GM18517 (cell line): ENCODE data around the gene FASTK.

ENCODE experiments used
- ATAC-seq: cut with Tn5 transposase; IDR thresholded peaks from one replicate; pipeline ENCODE4 v1.9.1; 2021; ENCODE audit warnings: mild to moderate bottlenecking, moderate library complexity; ENCODE audit not compliant: unreplicated experiment

FASTK gene, protein sequence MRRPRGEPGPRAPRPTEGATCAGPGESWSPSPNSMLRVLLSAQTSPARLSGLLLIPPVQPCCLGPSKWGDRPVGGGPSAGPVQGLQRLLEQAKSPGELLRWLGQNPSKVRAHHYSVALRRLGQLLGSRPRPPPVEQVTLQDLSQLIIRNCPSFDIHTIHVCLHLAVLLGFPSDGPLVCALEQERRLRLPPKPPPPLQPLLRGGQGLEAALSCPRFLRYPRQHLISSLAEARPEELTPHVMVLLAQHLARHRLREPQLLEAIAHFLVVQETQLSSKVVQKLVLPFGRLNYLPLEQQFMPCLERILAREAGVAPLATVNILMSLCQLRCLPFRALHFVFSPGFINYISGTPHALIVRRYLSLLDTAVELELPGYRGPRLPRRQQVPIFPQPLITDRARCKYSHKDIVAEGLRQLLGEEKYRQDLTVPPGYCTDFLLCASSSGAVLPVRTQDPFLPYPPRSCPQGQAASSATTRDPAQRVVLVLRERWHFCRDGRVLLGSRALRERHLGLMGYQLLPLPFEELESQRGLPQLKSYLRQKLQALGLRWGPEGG

DNA sequence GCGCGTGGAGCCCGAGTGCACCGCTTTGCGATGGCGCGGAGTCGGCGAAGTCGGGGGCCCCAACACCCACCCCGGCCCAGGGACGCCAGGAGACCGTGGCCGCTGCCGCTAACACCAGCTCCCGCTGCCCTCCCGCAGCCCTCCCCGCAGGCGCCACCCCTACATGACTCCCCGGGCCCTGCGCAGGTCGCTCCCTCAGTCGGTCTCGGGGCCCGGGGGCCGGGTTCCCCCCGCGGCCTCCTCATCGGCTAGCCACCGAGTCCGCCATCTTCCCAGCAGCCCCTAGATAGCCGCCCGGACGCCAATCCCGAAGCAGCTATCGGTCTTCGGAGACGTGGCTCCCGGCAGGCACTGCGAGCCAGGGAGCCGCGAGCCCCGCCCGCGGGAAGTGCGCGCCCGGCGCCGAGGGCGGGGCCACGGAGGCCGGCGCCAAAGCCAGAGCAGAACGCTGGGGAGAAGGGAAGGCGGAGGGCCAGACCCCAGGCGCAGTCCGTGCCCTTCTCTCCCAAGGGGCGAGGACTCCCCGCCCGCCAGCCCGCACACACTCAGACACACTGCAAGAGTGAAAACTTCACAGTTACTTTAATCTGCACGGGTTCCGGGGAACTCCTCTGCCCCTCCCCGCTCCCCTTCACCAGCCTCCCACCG, at the start of gene FASTK:
FASTK (minus strand) TSS at position 288 of the 648 bp plus-strand sequence; CDS start at position 245, 43 bp downstream.
- peak; percentile 74 for ATAC-seq

DNA sequence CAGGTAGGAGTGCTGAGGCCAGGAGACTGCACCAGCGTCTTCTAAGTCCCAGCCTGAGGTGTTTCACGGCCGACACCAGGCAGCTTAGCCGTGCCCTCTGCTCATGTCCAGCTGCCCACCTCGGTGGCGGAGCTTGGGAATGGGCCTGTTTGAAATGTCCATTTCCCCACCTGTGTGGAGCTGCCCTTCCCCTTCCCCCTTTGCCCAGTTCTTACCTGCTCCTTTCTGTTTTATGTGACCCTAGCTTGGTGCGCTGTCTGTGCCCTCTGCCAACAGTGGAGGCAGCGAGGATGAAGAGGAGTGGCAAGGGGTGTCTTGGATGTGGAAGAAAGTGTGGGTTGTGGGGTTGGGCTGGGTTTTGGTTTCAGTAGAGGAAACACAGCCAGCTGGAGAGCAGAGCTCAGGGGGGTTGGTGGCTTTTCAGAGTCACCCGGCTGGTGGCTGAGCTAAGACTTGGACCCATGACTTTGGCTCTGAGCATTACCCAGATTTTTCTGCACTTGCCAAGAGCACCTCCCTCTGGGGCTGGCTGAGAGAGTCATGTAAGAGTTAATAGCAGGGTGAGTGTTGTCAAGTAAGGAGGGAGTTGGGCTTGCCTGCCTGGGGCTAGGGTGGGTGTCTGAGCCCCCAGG, 49.5 kb upstream of the FASTK start:
- ATAC-seq = no peak

DNA sequence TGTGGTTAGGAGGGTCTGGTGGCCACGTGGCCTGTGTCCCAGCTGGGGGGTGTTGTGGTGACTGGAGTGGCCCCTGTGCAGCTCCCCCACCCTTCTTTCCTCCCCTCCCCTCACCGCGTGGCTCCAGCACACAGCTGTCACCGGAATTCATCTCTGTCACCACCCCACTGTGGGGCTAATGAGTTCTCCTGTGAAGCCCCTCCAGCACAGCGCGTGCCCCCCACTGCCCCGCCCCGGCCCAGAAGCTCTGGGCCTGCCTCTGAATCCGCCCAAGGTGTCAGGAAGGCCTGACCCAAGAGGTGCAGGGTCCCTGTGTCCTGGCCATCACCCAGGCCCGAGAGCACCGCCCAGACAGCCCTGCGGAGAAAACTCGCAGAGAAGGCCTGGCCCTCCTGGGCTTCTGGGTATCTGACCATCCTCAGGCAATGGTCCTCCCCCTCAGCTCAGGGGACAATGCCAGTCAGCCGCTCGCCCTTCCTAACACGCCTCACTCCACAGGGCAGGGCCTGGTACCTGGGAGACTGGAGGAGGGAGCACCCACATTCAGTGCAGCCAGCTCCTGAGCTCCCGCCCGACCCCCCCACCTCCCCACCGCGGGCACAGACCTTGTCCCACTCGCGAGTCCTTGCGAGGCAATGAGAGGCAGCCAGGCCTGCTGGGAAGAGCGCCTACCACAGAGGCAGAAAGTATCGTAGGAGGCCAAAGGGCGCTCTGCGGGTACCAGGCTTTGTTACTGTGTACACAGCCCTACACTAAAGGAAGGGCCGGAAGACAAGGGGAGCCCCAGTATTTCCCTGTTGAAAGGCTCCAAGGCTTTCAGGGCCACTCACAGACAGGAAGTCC, 48.7 kb upstream of the FASTK start:
- ATAC-seq = no peak

DNA sequence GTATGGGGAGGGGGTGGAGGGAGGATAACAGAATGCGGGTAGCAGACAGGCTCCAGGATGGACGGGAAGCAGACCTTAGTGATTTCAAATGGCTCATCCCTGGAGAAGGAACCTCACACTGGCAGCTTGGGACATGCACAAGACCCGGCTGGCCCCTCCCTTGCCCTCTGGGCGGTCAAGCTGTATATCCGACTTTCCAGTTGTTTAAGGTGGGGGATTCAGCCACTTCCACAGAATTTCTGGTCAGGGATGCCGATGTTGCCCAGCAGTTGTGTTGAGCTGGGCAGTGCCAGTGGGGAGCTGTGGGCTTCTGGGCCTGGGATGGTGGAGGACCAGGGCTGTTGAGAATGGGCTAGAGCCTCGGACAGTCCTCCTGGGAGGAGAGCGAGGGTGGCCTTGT, 48.1 kb upstream of the FASTK start:
- no peak for ATAC-seq

DNA sequence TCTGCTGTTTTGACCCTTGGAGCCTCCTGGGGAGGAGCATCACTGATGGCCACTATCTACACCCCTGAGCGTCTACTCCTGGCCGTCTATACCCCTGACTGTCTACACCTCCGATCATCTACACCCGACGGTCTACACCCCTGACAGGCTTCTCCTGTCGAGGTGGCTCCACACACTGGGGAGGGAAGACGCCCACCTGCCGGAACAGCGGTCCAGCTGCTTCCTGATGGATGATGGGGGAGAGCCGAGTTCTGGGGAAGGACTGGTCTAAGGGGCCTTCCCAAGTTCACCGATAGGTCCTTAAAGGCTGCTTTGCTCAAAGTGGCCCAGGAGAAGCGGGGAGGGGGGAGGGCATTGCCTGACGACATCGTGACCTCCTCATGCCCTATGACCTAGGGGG, 47.5 kb upstream of the FASTK start:
- ATAC-seq = no peak

DNA sequence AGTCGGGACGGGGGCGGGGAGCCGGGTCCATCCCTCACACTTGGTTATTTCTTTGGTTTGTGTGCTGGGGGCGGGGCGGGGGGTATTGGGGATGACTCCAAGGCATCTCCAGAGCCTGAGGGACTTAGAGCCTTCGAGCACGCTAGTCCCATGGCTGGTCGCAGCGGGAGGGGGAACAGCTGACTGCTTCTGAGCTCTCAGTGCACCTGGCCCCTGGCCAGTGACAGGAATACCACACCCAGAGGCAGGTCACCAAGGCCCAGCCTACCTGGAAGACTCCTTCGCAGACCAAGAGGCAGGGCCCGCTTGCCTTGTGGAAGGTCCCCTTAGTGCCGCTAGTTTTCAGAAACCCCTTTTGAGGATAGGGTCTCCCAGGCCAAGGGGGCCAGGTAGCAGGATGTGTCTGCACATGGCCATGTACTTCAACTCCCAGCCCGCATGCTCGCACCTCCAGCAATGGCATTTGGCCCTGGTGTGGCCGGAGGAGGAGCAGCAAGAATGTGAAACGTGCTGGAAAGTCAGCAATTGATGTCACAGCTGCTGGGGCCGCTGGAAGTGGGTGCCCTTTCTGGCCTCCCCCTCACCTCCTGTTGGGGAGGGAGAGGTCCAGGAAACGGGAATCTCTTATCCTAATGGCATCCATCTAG, 46.0 kb upstream of the FASTK start:
- no peak for ATAC-seq

DNA sequence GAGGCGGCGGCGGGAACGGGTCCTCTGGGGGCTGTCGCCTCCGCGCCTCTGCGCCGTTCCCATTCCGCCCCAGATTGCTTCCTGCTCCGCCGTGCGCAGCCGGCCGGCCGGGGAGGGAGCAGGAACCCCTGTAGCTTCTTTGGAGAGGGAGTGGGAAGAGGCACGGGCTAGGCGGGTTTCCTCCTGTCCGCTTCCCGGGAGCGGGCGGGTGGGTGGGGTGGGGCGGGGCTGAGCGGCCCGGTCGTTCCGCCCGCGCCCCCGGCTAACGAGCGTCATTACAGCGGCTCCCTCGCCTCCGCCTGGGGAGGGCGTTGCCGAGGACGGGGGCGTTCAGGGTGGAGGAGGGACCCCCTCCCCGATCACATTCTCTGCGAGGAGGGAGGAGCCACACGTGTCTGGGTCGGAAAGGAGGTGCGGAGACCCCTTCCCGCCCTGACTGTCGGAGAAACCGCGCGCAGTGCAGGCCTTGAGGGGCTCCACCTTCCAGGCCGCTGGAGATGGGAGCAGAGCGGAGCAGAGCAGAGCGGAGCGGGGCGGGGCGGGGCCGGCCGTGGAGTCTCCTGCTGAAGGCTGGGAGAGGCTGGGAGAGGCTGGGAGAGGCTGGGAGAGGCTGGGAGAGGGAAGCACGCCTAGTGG, 45.4 kb upstream of the FASTK start:
- no peak for ATAC-seq

DNA sequence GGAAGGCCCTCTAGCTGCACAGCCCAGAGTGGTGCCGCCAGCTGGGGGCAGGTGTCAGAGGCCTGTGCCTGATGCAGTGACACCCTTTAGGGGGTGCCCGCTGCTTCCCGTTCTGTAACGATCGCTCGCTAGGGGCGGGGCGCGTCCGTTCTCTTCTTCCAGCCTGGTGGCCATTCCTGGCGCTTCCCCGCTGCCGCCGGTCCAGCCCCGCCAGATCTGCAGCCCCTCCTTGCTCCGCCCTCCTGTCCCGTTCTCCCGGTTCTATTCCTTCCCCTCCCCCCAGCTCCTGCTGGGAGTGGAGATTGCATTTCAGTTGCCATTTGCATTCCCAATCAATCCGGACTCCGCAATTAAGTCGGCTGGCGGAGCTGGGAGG, 44.8 kb upstream of the FASTK start:
- ATAC-seq = no peak

DNA sequence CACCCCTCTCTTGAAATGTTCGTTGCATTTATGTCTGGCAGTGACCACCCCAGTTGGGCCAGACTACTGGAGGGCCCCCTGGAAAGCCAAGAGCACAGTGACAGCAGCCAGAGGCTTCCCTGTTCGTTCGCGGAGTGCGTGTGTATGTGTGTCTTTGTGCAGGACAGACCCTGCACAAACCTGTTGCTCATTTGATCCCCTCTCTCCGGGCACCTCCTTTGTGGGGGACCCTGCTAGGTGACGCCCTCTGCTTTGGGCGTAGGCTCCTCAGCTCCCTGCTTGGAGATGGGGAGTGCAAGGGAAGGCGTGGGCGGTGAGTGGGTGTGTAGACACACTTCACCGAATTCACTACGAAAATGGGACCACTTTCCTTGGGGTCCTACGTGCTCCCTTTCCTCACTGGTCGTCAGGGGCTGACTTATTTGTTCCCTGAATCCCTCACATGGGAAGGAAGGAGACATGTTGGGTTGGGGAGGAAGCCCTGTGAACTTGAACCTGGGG, 44.3 kb upstream of the FASTK start:
- no peak for ATAC-seq

DNA sequence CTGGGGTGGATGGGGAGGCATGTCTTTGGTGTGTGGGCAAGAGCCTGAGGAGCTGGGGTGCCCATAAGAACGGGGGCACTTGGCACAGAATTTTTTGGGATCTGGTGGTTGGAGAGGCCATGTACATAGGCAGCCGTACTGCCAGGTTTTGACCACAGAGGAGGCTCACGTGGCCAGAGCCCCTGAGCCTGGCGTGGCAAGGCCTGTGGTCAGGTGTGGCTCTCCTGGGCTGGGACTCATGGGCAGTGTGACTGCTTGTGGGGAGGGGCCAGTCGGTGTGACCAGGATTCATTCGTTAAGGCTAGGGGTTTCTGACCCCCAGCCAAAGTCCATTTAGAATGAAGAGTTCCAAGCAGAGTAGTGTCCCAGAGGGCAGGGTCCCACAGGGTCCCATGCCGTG, 43.9 kb upstream of the FASTK start:
- ATAC-seq = no peak

DNA sequence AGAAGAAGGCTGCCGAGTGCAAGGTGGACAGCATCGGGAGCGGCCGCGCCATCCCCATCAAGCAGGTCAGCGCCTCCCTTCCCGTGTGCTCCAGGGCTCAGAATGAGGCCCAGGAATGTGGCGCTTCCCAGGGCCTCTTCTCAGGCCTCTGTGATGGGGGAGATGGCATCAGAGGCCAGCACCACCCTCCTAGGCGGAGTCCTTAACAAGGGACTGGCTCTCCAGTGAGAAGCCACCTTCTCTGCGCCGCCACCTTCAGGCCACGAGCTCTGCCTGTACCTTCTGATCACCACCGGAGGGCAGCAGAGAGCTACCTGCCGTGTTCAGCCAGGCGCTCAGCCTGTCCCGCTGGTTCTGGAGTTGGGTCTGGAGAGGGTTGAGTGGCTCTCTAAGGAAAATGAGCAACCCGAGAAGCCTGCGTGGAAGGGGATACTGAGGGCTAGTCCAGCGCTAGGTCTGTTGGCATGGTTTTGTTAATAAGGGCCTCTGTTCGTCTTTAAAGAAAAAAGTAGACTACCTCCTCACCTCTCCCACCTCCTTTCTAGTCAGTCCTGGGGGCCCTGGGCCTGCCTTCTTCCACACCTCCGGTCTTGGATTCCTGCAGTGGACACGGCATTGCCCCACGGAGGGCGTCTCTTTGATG, 43.3 kb upstream of the FASTK start:
- ATAC-seq = peak; percentile 84

DNA sequence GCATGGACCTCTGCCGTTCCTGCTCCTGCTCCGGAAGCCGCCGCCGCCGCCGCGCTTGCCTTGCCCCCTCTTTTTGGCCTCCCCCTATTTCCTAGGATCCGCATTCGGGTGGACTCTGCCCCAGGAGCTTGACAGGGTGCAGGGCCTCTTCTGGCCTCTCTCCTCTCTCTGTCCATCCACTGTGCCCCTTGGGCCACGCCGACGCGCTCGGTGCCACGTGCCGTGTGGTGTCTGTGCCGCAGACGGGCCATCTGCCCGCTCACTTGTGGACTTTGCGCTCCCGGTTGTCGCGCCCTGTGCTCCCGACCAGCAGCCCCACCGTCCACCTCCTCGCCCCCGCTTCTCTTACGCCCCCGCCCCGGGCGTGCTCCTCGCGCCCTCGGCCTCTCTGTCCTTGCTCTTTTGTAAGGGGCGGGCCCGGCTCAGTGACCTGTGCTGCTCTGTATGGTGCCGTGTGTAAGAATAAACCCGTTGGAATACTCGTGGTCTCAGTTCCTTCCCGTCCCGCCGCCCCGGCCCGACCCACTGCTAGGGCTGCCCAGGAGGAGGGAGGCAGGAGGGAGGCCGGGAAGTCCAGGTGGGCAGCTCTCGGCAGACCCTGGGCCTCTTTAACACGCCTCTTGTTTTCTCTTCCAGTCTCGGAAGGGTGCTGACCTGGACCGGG, 42.7 kb upstream of the FASTK start:
- no peak for ATAC-seq

DNA sequence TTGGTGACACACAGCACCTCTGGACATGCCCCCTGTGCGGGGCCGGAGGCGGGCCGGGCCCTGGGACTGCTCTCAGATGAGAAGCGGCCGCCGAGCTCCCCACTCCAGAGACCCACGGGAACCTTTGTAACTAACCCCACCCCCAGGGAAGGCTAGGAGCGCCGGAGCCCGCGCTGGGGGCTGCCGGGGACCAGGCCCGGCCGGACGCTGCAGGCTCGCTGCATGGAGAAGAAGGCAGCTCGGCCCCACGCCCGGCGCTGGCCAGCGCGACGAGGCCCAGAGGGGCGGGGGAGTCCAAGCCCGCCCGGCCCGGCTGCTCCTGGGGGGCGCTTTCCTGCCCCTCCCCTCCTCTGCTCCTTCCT, 42.2 kb upstream of the FASTK start:
- no peak for ATAC-seq

DNA sequence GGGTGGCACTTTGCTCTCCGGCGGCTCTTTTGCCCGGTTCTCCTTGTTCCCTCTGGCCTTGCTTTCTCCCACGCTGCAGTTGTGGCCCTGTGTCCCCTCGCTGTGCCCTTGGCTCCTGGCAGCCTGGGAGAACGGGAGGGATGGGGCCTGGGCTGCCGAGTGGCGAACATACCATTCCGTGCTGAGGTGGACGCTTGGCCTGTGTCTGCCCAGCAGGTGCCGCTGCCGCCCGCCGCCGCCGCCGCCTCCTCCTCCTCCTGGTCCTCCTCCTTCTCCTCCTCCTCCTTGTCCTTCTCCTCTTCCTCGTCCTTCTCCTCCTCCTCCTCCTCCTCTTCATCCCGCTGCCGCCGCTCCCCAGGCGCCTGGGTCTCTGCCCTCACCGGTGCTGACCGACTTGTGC, 41.7 kb upstream of the FASTK start:
- ATAC-seq = no peak

DNA sequence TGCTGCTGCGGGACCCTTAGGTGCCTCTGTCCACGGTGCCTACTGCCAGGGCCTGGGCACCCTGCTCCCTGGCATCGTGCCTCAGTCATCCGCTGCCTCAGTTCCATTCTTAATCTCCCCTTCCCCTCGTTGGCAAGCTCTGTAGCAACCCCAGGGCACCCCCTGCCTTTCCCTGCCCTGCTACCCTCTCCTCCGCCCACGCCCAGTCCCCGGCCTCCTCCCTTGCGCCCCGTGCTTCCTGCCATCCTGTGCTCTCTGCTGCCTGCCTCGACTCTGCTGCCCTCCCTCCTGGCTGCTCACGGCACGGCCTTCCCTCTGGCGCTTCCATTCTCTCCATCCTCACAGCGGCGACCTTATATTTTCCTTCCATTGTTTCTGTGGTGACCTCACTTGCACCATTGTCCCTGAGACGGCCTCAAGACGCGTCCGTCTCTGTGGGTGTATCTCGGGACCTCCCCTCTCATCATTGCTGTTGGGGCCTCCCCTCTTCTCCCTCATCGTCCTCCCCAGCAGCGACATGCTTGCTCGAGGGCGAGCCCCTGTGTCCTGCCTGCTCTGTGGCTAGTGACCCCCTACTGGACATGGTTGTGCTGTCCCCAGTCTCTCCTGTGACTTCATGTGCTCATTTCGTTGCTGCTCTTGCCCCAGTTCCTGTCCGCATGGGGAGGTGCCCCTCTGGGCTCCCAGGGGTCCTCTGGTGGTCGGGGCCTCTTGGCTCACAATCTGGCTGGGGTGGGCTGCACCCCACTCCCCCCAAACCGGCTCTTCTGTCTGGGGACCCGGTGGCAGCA, 41.0 kb upstream of the FASTK start:
- ATAC-seq = no peak

DNA sequence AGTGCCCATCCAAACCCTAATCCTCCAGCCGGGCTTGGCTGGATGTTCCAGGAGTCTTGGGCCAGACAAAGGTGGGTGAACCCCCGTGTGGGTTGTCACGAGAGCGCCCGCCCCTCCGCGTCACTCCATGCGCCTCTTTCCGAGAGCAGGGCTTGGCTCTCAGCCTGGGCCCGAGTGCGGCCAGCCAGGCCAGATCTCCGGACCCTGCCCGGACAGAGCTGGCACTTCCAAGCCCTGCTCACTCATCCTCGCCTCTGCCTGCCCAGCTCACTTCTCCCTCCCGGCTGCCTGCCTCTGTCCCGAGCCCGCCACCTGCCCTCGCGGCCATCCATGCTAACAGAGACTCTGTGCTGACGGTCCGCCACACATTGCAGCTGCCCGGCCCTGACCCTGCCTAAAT, 40.3 kb upstream of the FASTK start:
- no peak for ATAC-seq

DNA sequence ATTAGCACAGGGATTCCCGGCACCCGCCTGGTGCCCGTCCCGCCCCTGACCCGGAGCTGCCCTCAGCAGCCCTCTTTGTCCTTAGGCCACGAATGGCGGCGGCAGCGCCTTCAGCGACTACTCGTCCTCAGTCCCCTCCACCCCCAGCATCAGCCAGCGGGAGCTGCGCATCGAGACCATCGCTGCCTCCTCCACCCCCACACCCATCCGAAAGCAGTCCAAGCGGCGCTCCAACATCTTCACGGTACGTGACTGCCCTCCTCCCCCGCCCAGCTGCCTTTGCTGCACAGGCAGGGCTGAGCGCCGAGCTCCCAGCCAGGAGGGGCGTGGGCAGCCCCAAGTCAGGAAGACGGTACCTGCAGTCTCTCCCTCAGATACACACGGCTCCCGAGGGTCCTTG, 39.3 kb upstream of the FASTK start:
- ATAC-seq = no peak

DNA sequence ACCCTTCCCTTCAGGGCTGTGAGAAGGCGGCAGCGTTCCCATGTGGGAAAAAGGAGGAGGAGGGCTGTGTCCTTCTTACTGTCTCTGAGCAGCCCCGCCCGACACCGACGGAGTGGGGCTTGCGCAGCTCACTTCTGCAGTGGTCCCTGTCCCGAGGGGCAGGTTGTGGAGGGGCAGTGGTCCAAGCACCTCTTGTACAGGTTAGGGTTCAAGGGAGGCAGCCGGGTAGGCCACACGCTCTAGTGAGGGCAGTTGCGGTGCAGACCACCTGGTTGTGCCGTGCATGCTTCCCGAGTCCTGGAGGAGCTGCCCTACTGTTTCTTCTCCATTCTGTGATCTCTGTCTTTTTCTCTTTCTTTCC, 38.4 kb upstream of the FASTK start:
- no peak for ATAC-seq
